Lower leg skin (tissue), 3 donors: ENCODE data around the gene DMRT1.

Experiments used
- POLR2A ChIP-seq, 2 donors: fragments of 450-650 bp; IDR thresholded peaks; one replicate each; pipeline ENCODE4 v1.6.1; 2016 to 2017; ENCODE audit warnings: antibody characterized with exemption in 2 of 2, mild to moderate bottlenecking in 1 of 2, moderate library complexity in 1 of 2
- TF ChIP-seq, protein P1 (sequence below), 3 donors: fragments of 450-650 bp; IDR thresholded peaks; one replicate each; pipeline ENCODE4 v1.5.1; 2016; ENCODE audit warnings: antibody characterized with exemption in 3 of 3, mild to moderate bottlenecking in 3 of 3, moderate library complexity in 2 of 3

DNA sequence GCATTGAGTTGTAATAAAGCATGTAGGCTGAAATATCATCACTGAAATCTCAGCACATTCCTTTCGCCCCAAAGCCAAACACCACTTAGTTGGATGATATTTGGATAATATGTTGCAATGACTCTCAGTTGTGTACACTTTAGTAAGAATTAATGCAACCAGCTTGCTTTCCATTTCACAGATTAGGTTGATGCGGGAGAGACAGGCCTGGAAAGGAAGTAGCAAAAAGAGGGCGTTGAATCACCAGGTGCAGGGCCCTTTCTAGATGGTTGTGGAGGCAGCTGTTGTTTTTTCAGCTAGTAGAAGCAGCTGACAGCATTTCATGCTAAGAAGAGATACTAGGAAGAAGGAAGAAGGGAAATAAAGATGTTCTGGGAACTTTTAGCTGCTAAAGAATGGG lies 165.8 kb downstream of the DMRT1 start:
- TF ChIP-seq, protein P1, sequence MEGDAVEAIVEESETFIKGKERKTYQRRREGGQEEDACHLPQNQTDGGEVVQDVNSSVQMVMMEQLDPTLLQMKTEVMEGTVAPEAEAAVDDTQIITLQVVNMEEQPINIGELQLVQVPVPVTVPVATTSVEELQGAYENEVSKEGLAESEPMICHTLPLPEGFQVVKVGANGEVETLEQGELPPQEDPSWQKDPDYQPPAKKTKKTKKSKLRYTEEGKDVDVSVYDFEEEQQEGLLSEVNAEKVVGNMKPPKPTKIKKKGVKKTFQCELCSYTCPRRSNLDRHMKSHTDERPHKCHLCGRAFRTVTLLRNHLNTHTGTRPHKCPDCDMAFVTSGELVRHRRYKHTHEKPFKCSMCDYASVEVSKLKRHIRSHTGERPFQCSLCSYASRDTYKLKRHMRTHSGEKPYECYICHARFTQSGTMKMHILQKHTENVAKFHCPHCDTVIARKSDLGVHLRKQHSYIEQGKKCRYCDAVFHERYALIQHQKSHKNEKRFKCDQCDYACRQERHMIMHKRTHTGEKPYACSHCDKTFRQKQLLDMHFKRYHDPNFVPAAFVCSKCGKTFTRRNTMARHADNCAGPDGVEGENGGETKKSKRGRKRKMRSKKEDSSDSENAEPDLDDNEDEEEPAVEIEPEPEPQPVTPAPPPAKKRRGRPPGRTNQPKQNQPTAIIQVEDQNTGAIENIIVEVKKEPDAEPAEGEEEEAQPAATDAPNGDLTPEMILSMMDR (IDR thresholded peaks at IDR 0.05): no peak
- TF ChIP-seq POLR2A (IDR thresholded peaks at IDR 0.05): no peak
